ENCODE data around the gene OR6K2.

Gene OR6K2

GRCh38 chr1:158681606-158682005, 18.8 kb downstream of the OR6K2 start:
- H3K36me3 ChIP-seq (ENCODE audit: control insufficient read depth, insufficient read depth, low read length), result no peaks in the 10 kb centered on the region
- no peak for TF ChIP-seq CTCF (IDR thresholded peaks at IDR 0.05)
- H3K79me2 ChIP-seq, result no peaks in the 10 kb centered on the region

GRCh38 chr1:158679289-158679688, 21.2 kb downstream of the OR6K2 start:
- H3K27me3 ChIP-seq (ENCODE audit: control insufficient read depth, insufficient read depth, low read length), result no peaks in the 10 kb centered on the region
- no peak overlapping the region for H3K9ac ChIP-seq
- no peak for TF ChIP-seq CTCF (IDR thresholded peaks at IDR 0.05)
- H2AFZ ChIP-seq, result no peak overlapping the region
- no peaks in the 10 kb centered on the region for H3K9me3 ChIP-seq (ENCODE audit: control insufficient read depth, low read length)
- H3K27ac ChIP-seq, result no peak overlapping the region
- H3K79me2 ChIP-seq, result no peaks in the 10 kb centered on the region
- no peak overlapping the region for H3K4me3 ChIP-seq (ENCODE audit: low read depth, low read length)
- H3K4me2 ChIP-seq (ENCODE audit: low read length), result no peak overlapping the region
- H3K4me1 ChIP-seq, result no peaks in the 10 kb centered on the region
- no peaks in the 10 kb centered on the region for H3K36me3 ChIP-seq (ENCODE audit: control insufficient read depth, insufficient read depth, low read length)

More at GRCh38 chr1:158681606-158682005, 18.8 kb downstream of the OR6K2 start:
- H3K4me3 ChIP-seq (ENCODE audit: low read depth, low read length), result no peak overlapping the region
- no peak overlapping the region for H3K27ac ChIP-seq
- no peak overlapping the region for H3K9ac ChIP-seq
- no peaks in the 10 kb centered on the region for H3K9me3 ChIP-seq (ENCODE audit: control insufficient read depth, low read length)
- no peak overlapping the region for H2AFZ ChIP-seq
- H3K4me2 ChIP-seq (ENCODE audit: low read length), result no peak overlapping the region
- H3K27me3 ChIP-seq (ENCODE audit: control insufficient read depth, insufficient read depth, low read length), result no peaks in the 10 kb centered on the region
- H3K4me1 ChIP-seq, result no peaks in the 10 kb centered on the region

GRCh38 chr1:158675563-158676323, 24.7 kb downstream of the OR6K2 start:
- Histone ChIP-seq H3K9me3 (ENCODE audit: control insufficient read depth, low read length) (no peaks in the 10 kb centered on the region), H3K4me3 (ENCODE audit: low read depth, low read length) (no peak overlapping the region), H3K4me1 (no peaks in the 10 kb centered on the region), H3K4me2 (ENCODE audit: low read length) (no peak overlapping the region), H3K79me2 (no peaks in the 10 kb centered on the region), H3K36me3 (ENCODE audit: control insufficient read depth, insufficient read depth, low read length) (no peaks in the 10 kb centered on the region), H3K27me3 (ENCODE audit: control insufficient read depth, insufficient read depth, low read length) (no peaks in the 10 kb centered on the region), H3K9ac (no peak overlapping the region), H3K27ac (no peak overlapping the region), H2AFZ (no peak overlapping the region)
- TF ChIP-seq CTCF (IDR thresholded peaks at IDR 0.05), result no peak

- no peak for TF ChIP-seq CTCF (IDR thresholded peaks at IDR 0.05)
- H3K27me3 ChIP-seq (ENCODE audit: control insufficient read depth, insufficient read depth, low read length), result no peaks in the 10 kb centered on the region
- no peak overlapping the region for H3K27ac ChIP-seq
- no peak overlapping the region for H3K9ac ChIP-seq
- no peaks in the 10 kb centered on the region for H3K79me2 ChIP-seq
- no peak overlapping the region for H3K4me3 ChIP-seq (ENCODE audit: low read depth, low read length)
- H2AFZ ChIP-seq, result no peak overlapping the region
- no peaks in the 10 kb centered on the region for H3K36me3 ChIP-seq (ENCODE audit: control insufficient read depth, insufficient read depth, low read length)
- H3K4me2 ChIP-seq (ENCODE audit: low read length), result no peak overlapping the region
- H3K4me1 ChIP-seq, result no peaks in the 10 kb centered on the region
- H3K9me3 ChIP-seq (ENCODE audit: control insufficient read depth, low read length), result no peaks in the 10 kb centered on the region
These were observed 26.1 kb downstream of the OR6K2 start for GRCh38 chr1:158674302-158674701.

- Histone ChIP-seq H3K4me3 (ENCODE audit: low read depth, low read length) (no peak overlapping the region), H3K4me2 (ENCODE audit: low read length) (no peak overlapping the region), H3K36me3 (ENCODE audit: control insufficient read depth, insufficient read depth, low read length) (no peaks in the 10 kb centered on the region), H3K9me3 (ENCODE audit: control insufficient read depth, low read length) (no peaks in the 10 kb centered on the region), H3K4me1 (no peaks in the 10 kb centered on the region), H3K9ac (no peak overlapping the region), H3K27ac (no peak overlapping the region), H3K79me2 (no peaks in the 10 kb centered on the region), H3K27me3 (ENCODE audit: control insufficient read depth, insufficient read depth, low read length) (no peaks in the 10 kb centered on the region), H2AFZ (no peak overlapping the region)
- TF ChIP-seq CTCF (IDR thresholded peaks at IDR 0.05), result no peak
These were observed 34.4 kb downstream of the OR6K2 start for GRCh38 chr1:158666037-158666436.
